Right lobe of liver (tissue), 4 donors: Measurements from ENCODE around the gene CORO2B.

Experiments used
- POLR2A ChIP-seq: fragments of 450-650 bp; IDR thresholded peaks from one replicate; pipeline ENCODE4 v1.6.1; 2017; ENCODE audit warnings: antibody characterized with exemption, mild to moderate bottlenecking
- TF ChIP-seq, protein P1 (sequence below), 4 donors: fragments of 200-600 bp in 3 of 4; fragments of 450-650 bp in 1 of 4; IDR thresholded peaks; one replicate each; pipeline versions ENCODE4 v1.5.1 to v1.8.0; 2016 to 2022; ENCODE audit warnings: antibody characterized with exemption in 4 of 4, mild to moderate bottlenecking in 2 of 4
- donor health status: DM: no; HTN: no; CAD: no.
- donor health status: DM: no; HTN: no; CAD: no.
- donor health status: DM: no; HTN: yes; CAD: no.

DNA sequence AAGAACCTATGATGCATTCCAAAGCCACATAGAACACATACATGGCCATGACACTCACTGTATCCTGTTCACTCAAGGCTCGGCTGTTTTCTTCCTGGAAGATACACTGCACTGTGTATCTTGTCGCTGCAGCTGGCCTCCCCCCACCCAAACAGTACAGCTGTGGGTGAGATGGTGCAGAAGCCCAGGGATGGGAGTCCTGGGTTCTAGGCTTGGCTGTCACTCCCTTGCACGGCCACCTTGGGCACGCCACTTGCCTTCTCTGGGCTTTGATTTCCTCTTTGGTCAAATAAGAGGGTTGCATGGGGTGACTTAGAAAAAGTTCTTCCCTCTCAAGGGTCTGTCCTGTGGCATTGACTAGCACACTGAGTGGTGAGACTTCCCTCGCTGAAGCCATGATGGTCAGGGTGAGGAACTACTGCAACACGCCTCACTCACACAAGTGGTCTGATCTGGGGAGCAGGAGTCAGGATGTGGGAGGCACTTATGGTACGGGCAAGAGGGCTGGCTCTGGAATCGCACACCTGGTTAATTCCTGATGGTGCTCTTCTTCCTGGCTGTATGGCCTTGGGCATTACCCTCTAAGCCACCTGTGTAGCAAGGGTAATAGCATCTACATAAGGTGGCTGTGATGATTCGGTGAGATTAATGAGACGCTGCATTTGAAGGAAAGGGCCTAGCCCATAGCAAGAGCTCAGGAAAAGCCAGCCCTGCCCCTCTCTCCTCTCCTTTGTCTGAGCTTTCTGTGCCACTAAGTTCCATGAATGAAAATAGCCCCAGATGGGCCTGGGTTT is 197.9 kb downstream of the CORO2B start:
- TF ChIP-seq, protein P1, sequence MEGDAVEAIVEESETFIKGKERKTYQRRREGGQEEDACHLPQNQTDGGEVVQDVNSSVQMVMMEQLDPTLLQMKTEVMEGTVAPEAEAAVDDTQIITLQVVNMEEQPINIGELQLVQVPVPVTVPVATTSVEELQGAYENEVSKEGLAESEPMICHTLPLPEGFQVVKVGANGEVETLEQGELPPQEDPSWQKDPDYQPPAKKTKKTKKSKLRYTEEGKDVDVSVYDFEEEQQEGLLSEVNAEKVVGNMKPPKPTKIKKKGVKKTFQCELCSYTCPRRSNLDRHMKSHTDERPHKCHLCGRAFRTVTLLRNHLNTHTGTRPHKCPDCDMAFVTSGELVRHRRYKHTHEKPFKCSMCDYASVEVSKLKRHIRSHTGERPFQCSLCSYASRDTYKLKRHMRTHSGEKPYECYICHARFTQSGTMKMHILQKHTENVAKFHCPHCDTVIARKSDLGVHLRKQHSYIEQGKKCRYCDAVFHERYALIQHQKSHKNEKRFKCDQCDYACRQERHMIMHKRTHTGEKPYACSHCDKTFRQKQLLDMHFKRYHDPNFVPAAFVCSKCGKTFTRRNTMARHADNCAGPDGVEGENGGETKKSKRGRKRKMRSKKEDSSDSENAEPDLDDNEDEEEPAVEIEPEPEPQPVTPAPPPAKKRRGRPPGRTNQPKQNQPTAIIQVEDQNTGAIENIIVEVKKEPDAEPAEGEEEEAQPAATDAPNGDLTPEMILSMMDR (IDR thresholded peaks at IDR 0.05): no peak
- no peak for TF ChIP-seq POLR2A
